NCI-H2196 (cell line): Measurements from ENCODE around the gene RCOR1.

Experiments
- DNase-seq: peaks from one replicate; lab custom pipeline; 2025; ENCODE audit not compliant: unreplicated experiment; lab: John Stamatoyannopoulos, UW

Gene RCOR1

DNA sequence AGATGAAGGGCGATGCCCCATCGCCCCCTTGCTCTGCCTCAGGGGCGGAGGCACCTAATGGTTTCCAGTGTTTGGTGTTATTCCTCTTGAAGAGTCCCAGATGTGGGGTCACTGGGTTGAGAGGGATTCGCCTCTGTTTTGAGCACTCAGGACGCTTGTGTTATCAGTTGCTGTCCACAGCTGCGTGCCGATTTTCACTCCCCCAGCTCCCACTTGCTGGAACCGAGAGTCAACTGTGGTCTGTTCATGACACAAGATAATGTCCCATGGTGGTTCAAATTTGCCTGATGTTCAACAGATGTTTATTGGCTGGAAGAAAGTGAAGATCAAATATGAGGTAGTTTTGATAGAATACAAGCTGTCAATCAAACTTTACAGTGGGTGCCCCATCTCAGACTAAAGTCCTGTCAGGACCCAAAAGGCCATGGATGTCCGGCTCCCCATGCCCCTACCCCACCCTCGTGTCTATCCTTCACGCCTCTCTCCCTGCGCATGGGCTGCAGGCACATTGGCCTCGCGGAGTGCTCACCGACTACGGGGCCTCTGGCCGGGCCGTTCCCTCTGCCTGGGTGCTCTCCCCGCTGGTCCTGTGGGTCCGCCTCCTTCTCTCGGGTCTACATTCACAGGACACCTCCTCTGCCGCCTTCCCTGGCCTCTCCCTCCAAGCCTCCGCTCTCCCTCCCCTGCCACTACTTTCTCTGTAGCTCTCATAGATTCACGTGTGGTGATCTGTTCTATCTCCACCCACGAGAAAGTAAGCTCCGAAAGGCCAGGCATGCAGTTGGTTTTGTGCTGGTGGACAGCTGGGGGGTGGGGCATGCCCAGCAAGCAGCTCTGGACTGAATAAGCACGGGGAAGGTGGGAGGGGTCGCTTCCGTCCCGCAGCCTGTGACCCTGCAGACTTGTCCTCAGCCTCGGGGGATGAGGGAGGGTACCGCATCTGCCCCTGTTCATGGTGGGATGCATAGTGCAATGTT lies 178.0 kb downstream of the RCOR1 start:
- DNase-seq = no peak

DNA sequence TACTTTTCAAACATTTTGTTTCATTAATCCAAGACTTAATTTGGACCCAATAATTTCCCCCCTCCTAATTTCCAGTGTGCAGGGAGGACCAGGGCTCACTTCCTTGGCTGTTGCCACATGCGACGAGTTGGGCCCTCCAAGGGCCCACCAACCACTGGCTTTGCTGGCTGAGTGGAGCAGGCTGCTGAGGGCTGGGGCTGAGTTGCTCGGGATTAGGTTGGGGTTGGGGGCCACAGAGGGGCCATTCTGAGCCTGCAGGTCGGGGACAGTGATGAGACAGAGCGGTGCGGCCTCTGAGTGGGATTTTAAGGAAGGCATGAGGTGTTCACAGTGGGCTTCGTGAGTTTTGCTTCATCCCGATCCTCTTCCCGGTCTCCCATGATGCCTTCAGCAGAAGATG lies 178.7 kb downstream of the RCOR1 start:
- no peak for DNase-seq

DNA sequence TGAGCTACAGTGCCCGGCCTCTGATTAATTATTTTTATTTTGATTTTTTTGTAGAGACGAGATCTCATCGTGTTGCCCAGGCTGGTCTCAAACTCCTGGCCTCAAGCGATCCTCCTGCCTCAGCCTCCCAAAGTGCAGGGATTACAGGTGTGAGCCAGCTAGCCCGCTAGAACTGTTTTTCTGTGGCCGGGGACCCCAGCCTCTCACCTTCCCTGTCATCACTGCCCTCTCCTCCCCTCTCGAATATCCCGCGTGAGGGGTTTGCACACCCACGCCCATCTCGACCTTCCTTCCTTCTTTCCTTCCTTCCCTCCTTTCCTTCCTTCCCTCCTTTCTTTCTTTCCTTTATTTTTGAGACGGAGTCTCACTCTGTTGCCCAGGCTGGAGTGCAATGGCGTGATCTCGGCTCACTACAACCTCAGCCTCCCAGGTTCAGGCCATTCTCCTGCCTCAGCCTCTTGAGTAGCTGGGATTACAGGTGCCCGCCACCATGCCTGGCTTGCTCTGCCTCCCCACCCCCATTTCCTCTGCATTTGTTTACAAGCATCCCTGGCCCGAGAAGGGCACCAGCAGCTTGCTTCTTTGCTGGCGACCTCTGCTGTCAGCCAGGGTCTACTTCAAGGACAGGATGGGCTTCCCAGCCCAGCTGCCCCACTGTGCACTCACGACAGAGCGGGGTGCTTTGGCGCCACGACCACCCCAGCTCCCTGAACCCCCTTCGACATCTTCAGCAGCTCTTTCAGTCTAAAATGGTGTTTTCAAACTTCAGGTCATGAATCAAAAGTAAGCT lies 180.5 kb downstream of the RCOR1 start:
- DNase-seq = no peak

DNA sequence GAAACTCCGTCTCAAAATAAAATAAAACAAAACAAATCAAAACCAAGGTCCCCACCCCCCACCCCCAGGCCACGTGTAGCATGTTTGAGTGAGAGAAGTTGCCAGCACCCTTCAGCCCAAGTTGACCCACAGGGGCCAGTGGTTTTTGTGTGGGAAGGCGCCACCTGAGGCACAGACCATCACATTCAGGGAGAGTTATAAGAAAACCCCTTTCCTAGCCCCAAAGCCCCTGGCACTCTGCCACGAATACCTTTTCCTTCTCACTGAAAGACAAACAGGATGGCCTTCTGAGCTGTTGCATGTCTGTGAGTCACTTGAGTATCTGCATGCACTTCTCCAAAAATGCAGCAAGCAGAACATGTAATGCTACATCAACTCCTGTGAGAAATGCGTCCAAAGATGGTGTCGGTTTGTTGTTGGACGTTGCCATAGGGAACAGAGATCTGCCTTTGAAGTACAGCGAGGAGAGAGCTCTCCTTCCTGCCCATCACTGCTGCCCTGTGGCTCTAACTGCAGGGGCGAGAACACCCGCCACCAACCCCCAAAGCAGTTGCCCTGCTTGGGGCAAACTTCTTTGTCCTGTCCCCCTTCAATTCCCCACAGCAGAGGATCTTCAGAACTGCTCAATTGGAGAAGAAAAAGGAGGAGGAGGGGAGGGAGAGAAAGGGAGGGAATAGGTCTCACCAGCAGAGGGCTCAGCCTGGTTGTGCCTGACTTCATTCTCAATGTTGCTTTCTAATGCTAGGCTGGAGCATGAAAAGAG lies 182.1 kb downstream of the RCOR1 start:
- peak; percentile 28 for DNase-seq

DNA sequence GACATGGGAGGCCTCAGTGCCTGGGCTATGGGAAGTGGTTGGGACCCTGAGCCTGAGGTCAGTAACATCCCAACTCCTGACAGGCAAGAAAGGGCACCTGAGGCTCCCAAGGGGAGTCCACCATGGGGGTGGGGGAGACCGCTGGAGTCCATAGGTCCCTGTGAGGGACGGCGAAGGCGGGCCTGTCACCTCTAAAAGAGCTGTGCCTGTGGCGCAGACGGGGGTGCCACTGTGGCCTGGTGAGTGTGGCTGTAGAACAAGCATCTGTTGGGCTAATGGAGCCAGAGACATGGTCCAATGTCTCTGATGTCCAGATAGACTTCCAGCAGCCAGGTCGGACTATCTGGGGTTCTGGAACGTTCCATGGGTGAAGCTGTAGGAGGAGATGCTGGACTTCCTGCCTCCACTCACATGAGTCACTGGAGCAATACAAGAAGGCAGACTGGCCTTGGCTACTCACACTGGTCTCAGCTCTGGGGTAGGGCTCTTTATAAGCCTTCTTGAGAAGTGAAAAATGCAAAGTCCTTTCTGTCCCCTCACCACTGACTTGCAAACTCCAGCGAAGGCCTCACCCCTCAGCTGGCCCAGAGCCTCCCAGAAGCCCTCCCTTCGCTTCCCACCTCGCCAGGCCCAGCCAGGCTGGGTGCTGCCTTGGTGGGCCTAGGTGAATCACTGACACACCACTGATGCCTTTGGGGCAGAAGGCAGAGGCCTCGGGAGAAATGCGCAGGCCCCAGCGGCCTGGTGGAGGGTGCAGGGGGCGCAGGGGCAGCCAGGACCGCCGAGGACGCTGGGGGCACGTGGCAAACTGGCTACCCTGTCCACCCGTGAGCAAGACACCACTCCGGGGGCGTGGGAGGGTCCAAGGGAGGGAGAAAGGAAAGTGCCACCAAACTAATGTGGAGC lies 183.7 kb downstream of the RCOR1 start:
- DNase-seq = no peak

DNA sequence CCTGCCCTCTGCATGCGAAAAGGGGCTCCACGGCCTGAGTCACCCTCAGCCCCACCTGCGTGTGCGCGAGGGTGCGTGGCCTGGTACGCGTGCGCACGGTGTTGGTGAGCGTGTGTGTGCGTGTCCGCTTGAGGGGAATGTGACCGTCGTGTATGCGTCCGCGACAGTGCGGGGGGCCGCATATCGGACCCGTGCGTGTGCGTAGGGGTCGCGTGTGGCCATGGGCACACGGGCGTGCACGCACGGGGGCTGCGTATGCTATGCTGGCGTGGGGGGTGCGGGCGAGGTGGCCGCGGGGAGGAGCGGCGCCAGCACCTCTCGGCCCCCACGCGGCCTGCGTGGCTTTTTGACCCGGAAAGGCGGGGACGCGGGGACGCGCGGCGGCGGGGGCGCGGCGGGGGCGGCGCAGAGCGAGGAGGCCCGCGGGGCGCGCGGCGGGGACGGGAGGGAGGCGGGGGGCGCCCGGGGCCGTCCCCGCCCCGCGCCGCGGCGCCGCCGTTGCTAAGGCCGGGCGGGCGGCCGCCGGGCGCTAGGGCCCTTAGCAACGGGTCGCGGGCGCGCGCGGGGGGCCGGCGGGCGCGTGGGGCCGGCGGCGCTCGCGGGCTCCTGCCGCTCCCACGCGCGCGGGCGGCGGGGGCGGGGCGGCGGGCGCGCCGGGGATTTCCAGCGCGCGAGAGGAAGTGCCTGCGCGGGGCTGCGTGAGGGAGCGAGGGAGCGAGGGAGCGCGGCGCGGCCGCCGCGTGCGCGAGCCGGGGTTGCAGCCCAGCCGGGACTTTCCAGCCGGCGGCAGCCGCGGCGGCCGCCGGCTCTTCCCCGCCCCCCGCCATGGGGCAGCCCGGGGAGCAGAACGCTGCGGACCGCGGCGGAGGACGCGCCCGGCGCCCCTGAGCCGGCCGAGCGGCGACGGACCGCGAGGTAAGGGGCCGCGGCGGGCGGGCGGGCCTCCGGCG lies 184.6 kb downstream of the RCOR1 start, which contains the start of gene TRAF3:
TSS of gene TRAF3 (plus strand) at position 689 of the 950 bp plus-strand sequence. CDS start 92,753 bp downstream, outside the sequence.
- peak; percentile 53 for DNase-seq

DNA sequence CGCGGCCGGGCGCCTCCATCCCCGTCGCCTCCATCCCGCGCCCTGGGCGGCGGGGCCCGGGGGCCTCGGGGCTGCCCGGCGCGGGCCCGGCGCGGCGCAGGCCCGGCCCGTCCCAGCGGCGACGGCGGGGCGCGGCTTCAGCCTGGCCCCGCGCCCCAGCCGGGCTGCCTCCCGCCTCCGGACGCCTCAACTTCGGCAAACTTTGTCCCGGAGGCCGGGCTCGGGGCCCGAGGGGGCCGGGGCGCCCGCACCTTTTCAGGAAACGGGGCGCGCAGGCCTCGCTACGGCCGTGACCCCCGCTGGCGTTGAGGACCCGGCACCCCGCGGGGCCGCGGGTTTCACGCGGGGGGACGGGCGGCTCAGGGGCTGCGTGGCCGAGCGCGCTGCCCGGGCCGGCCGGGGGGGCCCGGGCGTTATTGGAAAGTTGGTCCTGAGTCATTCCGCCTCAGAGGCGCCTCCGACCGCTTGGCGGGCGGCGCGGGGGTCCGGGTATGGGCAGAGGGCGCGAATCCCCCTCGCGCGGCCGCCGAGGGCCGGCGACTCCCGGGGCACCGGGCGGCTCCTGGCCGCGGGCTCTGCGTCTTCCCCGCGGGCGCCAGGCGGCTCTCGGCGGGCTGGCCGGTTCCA lies 185.4 kb downstream of the RCOR1 start:
- DNase-seq = no peak

DNA sequence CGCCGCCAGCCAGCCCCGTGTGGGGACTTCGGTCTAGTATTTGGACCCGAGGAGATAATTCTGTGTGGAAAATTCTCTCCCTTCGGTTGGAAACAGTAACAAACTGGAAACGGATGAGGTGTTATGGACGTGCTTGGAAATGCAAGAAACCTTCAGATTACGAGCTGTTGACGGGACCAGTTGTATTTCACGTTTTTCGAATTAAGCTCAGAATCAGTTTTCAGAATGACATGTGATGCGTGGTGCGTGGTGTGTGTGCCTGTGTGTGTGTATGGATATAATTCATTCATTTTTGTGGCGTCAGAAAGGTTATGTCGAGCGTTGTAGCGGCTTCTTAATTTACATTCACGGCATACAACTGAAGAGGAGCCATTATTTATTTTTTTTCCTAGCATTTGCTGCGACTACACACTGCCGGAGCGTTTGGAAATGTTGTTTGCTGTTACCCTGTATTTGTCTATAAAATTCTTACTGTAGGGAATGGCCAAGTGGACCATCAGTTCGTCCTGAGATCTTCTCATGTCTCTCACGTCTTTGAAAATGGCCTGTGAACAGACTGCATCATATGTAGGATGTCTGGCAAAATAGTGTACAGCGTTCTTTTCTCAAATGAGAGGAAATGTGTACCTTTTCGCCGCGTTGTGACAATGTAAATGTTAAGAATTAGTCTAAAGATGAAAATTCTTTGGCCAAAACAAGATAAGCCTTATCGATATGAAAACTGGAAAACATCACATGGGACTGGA lies 186.1 kb downstream of the RCOR1 start:
- no peak for DNase-seq

DNA sequence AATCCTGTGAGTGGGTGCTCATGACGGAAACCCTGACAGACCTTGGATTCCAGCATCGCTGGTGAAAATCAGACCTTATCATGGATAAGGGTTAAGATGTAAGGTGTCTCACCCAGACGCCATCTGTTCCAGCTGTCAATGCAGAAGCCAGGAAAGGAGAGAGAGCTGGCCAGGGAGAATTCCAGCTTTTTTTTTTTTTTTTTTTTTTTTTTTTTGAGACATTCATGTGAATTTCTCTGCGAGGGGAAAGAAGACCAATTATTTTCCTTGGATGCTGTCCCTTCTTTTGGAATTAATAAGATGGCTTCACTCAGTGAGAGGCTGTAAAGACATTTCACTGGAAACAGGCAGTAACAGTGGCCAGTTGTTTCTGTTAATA lies 186.6 kb downstream of the RCOR1 start:
- no peak for DNase-seq

DNA sequence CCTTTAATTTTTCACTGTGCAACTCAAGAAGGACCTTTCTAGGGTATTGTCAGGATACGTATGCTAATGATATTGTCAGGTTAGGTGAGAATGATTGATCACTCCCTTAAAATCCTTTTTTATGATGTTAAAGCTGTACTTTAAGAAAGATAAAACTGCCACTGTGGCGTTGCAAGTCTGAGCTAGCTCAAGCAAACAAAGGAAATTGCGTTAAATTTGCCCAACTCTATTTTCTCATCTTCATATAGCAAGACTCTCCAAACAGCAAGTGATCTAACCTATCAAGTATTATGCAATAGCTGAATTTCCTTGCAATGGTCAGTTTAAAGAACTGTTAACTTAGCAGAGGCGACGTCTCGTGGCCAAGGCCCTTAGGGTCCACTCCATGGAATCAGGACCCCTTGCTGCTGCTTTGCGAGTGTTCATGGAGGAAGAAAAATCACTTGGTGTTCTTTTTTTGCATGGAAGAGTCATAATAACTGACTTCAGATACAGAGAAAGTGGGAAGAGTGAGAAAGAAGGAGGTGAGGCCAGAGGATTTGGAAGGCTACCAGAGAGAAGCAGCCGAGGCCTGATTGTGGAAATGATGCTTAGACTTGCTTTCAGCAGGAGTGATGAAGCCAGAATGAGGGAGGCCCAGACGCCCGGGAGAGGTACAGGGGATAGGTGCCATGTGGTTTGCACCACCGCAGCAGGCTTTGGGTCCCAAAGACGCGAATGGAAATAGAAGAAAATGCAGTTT lies 187.3 kb downstream of the RCOR1 start:
- no peak for DNase-seq
